ENCODE measurements around the gene RGL4.

RGL4 gene

GRCh38 chr22:23744001-23744400, 53.2 kb downstream of the RGL4 start:
- DNase-seq = no peak

GRCh38 chr22:23744485-23744884, 53.7 kb downstream of the RGL4 start:
- no peak for DNase-seq

GRCh38 chr22:23745791-23746190, 55.0 kb downstream of the RGL4 start:
- DNase-seq = no peak
